ENCODE measurements around the gene PCBP3.

DNA sequence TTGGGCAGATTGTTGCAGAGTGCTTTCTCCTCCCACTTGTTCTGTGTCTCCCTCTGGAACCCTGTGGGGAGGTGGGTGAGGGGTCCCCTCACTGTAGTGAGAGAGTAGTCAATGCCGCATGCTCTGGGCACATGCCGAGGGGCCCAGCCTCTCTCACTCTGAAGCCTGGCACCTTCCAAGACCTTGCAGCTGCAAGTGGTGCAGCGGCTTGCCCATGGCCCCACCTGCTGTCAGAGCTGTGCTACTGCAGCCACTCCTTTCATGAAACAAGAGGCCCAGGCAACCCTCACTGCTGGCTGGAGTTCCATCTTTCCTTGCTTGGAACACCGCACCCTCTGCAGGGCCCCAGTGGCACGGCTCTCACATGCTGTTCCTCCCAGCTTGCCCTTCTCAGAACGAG lies 279.6 kb downstream of the PCBP3 start:
- TF ChIP-seq YY1 (IDR thresholded peaks at IDR 0.05; ENCODE audit: insufficient read depth, insufficient read length) = no peak
- TF ChIP-seq SUZ12 (IDR thresholded peaks at IDR 0.05; ENCODE audit: extremely low read depth, insufficient read depth, insufficient read length) = no peak
